GM21737 (cell line): ENCODE results near the gene ZEB1.
"Not testable (repeated sequence)": the region's sequence is repeated elsewhere in the genome, so short reads cannot be mapped to it uniquely, and the experiment has no call there.

Experiments used
- ATAC-seq: cut with Tn5 transposase; IDR thresholded peaks from one replicate; pipeline ENCODE4 v1.9.1; 2021; ENCODE audit warnings: mild to moderate bottlenecking, moderate library complexity; ENCODE audit not compliant: unreplicated experiment

Gene ZEB1

GRCh38 chr10:31318382-31318853, 598 bp upstream of the ZEB1 start:
- peak; percentile 61 for ATAC-seq

- peak; percentile 26 for ATAC-seq
Observed at GRCh38 chr10:31319602-31320549, 860 bp downstream of the ZEB1 start.

GRCh38 chr10:31320550-31321211, 1.7 kb downstream of the ZEB1 start:
- ATAC-seq = no peak

- ATAC-seq = no peak
Observed at GRCh38 chr10:31321396-31321941, 2.5 kb downstream of the ZEB1 start.

- no peak for ATAC-seq
Observed at GRCh38 chr10:31322647-31323046, 3.6 kb downstream of the ZEB1 start.

- no peak for ATAC-seq
Observed at GRCh38 chr10:31340343-31340742, 21.3 kb downstream of the ZEB1 start.

GRCh38 chr10:31341552-31341951, 22.5 kb downstream of the ZEB1 start:
- ATAC-seq = no peak

GRCh38 chr10:31343009-31343408, 24.0 kb downstream of the ZEB1 start:
- ATAC-seq = no peak

GRCh38 chr10:31343551-31343950, 24.5 kb downstream of the ZEB1 start:
- ATAC-seq = no peak

- ATAC-seq = no peak
Observed at GRCh38 chr10:31345886-31346285, 26.9 kb downstream of the ZEB1 start.

GRCh38 chr10:31346953-31347352, 27.9 kb downstream of the ZEB1 start:
- no peak for ATAC-seq

- no peak for ATAC-seq
Observed at GRCh38 chr10:31347705-31348104, 28.7 kb downstream of the ZEB1 start.

- ATAC-seq = no peak
Observed at GRCh38 chr10:31350891-31351290, 31.9 kb downstream of the ZEB1 start.

GRCh38 chr10:31352436-31353226, 33.6 kb downstream of the ZEB1 start:
- ATAC-seq = no peak

- peak; percentile 80 for ATAC-seq
Observed at GRCh38 chr10:31353574-31353973, 34.6 kb downstream of the ZEB1 start.

GRCh38 chr10:31358688-31359330, 39.8 kb downstream of the ZEB1 start:
- ATAC-seq = no peak

- no peak for ATAC-seq
Observed at GRCh38 chr10:31359979-31360378, 41.0 kb downstream of the ZEB1 start.

- ATAC-seq = not testable (repeated sequence)
Observed at GRCh38 chr10:31361475-31361874, 42.5 kb downstream of the ZEB1 start.

- no peak for ATAC-seq
Observed at GRCh38 chr10:31362023-31362641, 43.1 kb downstream of the ZEB1 start.

- ATAC-seq = not testable (repeated sequence)
Observed at GRCh38 chr10:31363696-31364095, 44.7 kb downstream of the ZEB1 start.
